H1 (cell line): ENCODE data around the gene ARFRP1. TPM values are rescaled to one million over a fixed set of nuclear protein-coding genes. Genes with fewer than 3 reads are reported as not detected.

Experiments
- SP4 ChIP-seq: IDR thresholded peaks from 2 replicates; pipeline ENCODE4 v1.6.1; 2012; ENCODE audit warnings: low read length, inconsistent platforms
- TAF1 ChIP-seq: IDR thresholded peaks from 2 replicates; pipeline ENCODE4 v1.6.1; 2011; ENCODE audit warnings: mild to moderate bottlenecking, low read depth, low read length
- TEAD4 ChIP-seq: IDR thresholded peaks from 2 replicates; pipeline ENCODE4 v1.6.1; 2012; ENCODE audit warnings: low read depth, low read length, inconsistent platforms, mixed read lengths
- polyA plus RNA-seq, 7 experiments: library from polyadenylated mRNA; depleted of rRNA in 3 of 7; stranded (reverse) in 5 of 7; unstranded in 2 of 7; fragments of >200 nt in 5 of 7; fragments of 200-250 nt in 2 of 7; gene quantifications; 1 replicate in 5 of 7; 2 replicates in 1 of 7; 4 replicates in 1 of 7; pipeline versions ENCODE4 v1.2.1 to v1.2.3, GENCODE V29; 2011 to 2013; ENCODE audit warnings: missing spikeins in 2 of 7, mixed read lengths in 2 of 7
- total RNA-seq: library from RNA; stranded (reverse); fragmentation: NEBNext Ultra II Directional; extraction: Animal tissue kit (Norgen Biotek cat#: 25700); gene quantifications from 2 replicates; pipeline ENCODE4 v1.2.1, GENCODE V29; 2021
- TF ChIP-seq, protein P1 (sequence below): fragments of 300-600 bp; sonication (generic); IDR thresholded peaks from 2 replicates; pipeline ENCODE4 v1.7.1; 2012; ENCODE audit warnings: low read length, moderate library complexity, mild to moderate bottlenecking, inconsistent platforms; ENCODE audit not compliant: insufficient replicate concordance

The ARFRP1 gene
- total and polyA plus RNA-seq, 2 of the 8 experiments (the other 6 are each of a cell fraction or from before 2014, with no cell fraction given) = 12.9 to 22.9 TPM

DNA sequence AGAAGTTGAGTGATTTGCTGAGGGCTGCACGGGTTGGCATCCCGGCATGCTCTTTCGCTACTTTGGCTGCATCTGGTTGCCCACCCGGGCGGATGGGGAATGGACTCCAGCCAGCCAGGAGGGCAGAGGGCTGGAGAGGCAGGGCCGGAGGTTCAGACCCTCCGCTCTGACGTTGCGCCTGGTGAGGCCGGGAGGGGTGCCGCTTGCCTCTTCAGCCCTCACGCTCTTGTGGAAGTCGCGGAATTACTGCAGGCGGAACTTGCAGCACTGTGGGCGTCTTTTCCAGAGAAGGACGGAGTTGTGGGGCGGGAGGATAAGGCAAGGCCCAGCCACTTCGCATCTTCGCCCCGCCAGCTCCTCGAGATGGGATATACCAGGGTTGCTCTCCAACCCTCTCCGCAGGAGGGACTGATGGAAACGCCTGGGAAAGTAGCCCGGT, 49.0 kb downstream of the ARFRP1 start (continued):
- TF ChIP-seq, protein P1, sequence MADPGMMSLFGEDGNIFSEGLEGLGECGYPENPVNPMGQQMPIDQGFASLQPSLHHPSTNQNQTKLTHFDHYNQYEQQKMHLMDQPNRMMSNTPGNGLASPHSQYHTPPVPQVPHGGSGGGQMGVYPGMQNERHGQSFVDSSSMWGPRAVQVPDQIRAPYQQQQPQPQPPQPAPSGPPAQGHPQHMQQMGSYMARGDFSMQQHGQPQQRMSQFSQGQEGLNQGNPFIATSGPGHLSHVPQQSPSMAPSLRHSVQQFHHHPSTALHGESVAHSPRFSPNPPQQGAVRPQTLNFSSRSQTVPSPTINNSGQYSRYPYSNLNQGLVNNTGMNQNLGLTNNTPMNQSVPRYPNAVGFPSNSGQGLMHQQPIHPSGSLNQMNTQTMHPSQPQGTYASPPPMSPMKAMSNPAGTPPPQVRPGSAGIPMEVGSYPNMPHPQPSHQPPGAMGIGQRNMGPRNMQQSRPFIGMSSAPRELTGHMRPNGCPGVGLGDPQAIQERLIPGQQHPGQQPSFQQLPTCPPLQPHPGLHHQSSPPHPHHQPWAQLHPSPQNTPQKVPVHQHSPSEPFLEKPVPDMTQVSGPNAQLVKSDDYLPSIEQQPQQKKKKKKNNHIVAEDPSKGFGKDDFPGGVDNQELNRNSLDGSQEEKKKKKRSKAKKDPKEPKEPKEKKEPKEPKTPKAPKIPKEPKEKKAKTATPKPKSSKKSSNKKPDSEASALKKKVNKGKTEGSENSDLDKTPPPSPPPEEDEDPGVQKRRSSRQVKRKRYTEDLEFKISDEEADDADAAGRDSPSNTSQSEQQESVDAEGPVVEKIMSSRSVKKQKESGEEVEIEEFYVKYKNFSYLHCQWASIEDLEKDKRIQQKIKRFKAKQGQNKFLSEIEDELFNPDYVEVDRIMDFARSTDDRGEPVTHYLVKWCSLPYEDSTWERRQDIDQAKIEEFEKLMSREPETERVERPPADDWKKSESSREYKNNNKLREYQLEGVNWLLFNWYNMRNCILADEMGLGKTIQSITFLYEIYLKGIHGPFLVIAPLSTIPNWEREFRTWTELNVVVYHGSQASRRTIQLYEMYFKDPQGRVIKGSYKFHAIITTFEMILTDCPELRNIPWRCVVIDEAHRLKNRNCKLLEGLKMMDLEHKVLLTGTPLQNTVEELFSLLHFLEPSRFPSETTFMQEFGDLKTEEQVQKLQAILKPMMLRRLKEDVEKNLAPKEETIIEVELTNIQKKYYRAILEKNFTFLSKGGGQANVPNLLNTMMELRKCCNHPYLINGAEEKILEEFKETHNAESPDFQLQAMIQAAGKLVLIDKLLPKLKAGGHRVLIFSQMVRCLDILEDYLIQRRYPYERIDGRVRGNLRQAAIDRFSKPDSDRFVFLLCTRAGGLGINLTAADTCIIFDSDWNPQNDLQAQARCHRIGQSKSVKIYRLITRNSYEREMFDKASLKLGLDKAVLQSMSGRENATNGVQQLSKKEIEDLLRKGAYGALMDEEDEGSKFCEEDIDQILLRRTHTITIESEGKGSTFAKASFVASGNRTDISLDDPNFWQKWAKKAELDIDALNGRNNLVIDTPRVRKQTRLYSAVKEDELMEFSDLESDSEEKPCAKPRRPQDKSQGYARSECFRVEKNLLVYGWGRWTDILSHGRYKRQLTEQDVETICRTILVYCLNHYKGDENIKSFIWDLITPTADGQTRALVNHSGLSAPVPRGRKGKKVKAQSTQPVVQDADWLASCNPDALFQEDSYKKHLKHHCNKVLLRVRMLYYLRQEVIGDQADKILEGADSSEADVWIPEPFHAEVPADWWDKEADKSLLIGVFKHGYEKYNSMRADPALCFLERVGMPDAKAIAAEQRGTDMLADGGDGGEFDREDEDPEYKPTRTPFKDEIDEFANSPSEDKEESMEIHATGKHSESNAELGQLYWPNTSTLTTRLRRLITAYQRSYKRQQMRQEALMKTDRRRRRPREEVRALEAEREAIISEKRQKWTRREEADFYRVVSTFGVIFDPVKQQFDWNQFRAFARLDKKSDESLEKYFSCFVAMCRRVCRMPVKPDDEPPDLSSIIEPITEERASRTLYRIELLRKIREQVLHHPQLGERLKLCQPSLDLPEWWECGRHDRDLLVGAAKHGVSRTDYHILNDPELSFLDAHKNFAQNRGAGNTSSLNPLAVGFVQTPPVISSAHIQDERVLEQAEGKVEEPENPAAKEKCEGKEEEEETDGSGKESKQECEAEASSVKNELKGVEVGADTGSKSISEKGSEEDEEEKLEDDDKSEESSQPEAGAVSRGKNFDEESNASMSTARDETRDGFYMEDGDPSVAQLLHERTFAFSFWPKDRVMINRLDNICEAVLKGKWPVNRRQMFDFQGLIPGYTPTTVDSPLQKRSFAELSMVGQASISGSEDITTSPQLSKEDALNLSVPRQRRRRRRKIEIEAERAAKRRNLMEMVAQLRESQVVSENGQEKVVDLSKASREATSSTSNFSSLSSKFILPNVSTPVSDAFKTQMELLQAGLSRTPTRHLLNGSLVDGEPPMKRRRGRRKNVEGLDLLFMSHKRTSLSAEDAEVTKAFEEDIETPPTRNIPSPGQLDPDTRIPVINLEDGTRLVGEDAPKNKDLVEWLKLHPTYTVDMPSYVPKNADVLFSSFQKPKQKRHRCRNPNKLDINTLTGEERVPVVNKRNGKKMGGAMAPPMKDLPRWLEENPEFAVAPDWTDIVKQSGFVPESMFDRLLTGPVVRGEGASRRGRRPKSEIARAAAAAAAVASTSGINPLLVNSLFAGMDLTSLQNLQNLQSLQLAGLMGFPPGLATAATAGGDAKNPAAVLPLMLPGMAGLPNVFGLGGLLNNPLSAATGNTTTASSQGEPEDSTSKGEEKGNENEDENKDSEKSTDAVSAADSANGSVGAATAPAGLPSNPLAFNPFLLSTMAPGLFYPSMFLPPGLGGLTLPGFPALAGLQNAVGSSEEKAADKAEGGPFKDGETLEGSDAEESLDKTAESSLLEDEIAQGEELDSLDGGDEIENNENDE = no peak
- no peak for TF ChIP-seq TEAD4
- TF ChIP-seq SP4 = no peak; the same call in 1 of the 2 replicates
- TF ChIP-seq TAF1 = no peak
